ENCODE data around the gene CHRNA5.
A peak's percentile ranks its signal among the peaks of the same experiment; 100 is the strongest.
"Not testable (repeated sequence)": the region's sequence is repeated elsewhere in the genome, so short reads cannot be mapped to it uniquely, and the experiment has no call there.

Gene CHRNA5

DNA sequence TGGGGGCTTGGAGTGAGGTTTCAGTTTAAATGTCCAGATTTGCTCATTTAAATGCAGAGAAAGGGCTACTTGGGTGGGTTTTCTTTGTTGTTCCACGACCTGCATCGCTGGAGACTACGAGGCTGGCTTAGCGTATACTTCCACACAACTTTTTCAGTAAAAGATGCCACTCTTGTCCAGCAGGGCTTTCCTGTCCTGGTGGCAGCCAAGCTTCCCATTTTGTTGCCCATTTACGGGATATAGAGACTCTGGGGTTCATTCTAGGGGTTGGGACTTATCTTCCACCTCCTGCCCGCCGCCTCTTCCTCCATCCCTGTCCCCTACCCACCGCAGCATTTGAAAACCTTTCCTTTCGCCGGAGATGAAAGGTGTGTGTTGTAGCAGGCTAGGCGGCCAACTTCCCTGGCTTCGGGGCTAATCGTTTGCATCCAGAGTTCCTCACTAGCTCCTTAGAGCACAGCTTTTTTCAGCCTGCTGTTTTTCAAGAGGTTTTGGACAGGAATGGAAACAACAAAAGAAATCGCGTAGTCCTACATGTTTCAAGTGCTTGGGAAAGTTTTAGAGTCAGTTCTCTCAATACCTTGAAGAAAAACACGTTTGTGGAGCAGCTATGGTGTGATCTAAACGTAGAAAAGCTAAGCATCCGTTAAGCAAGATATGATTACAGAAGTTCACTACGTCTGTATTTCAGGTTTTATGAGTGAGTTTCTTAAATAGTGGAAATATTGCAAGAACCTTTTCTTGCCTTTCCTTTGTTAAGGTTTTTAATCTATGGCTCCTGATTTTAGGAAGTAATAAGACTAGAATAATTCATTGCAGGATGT is 843 bp downstream of the CHRNA5 start:
- peak; percentile 20 for DNase-seq

GRCh38 chr15:78567531-78567930 is 2.2 kb downstream of the CHRNA5 start:
- DNase-seq: no peak

DNA sequence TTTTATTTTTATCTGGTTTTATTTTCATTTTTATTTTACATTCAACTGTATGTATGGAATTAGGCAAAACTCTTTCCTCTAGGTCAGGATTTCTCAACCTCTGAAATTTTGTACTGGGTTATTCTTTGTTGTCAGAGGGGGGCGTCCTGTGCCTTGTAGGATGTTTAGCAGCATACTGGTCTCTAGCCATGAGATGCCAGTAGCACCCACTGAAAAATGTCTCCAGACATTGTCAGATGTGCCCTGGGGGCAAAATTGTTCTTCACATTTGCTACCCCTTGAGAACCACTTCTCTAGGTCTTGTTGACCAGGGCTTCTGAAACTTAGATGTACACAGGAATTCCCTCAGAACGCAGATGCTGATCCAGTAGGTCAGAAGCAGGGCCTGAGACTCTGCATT is 5.4 kb downstream of the CHRNA5 start:
- DNase-seq: no peak

DNA sequence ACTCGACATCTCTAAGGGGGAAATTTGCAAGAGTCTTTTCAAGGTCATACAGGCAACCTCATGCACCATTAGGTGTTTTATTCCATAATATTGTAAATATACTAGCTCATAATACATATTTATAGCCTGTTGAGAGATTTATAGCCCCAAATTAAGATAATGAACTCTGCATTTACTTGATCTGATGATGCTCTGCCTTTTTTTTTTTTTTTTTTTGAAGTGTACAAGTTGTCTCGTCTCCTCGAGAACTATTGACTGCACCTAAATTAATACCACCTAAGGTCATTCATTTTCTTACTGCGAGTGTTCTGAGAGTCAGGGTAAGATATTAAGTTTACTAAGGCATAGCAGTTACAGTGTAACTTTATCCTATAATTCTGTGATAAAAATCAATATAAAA is 6.1 kb downstream of the CHRNA5 start:
- DNase-seq: no peak

DNA sequence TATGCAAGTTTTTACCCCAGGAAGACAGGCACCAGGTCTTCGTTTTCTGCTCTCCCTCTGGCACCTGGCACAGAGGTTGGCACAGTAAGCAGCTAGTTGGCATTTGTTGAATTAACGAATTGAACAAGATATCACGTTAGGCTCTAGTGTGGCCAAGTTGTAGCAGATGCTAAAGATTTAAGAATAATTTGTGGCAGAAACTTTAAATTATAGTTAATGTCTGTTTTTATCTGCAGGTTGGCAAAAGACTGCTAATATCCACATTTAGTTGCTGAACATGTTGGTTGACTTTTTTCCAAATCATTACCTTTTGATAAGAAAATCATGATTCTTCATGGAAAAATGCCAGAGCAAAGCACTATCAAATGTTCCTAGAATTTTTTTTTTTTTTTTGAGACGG is 8.1 kb downstream of the CHRNA5 start:
- no peak for DNase-seq

- no peak for DNase-seq
These were observed 9.6 kb downstream of the CHRNA5 start for GRCh38 chr15:78574944-78575343.

- no peak for DNase-seq
These were observed 32.3 kb downstream of the CHRNA5 start for GRCh38 chr15:78597583-78597982.

DNA sequence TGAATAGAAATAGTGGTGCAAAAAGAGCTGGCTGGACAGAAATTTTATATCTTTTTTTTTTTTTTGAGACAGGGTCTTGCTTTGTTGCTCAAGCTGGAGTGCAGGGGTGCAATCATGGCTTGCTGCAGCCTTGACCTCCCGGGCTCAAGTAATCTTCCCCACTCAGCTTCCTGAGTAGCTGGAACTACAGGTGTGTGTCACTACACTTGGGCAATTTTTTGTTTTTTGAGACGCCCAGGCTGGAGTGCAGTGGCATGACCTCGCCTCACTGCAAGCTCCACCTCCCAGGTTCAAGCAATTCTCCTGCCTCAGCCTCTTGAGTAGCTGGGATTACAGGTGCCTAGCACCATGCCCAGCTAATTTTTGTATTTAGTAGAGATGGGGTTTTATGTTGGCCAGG is 33.0 kb downstream of the CHRNA5 start:
- DNase-seq: no peak

- DNase-seq: no peak
These were observed 33.9 kb downstream of the CHRNA5 start for GRCh38 chr15:78599189-78599588.

- DNase-seq: no peak
These were observed 38.1 kb downstream of the CHRNA5 start for GRCh38 chr15:78603467-78603866.

- no peak for DNase-seq
These were observed 39.1 kb downstream of the CHRNA5 start for GRCh38 chr15:78604420-78604819.

- no peak for DNase-seq
These were observed 39.9 kb downstream of the CHRNA5 start for GRCh38 chr15:78605201-78605600.

GRCh38 chr15:78605680-78606079 is 40.4 kb downstream of the CHRNA5 start:
- no peak for DNase-seq

DNA sequence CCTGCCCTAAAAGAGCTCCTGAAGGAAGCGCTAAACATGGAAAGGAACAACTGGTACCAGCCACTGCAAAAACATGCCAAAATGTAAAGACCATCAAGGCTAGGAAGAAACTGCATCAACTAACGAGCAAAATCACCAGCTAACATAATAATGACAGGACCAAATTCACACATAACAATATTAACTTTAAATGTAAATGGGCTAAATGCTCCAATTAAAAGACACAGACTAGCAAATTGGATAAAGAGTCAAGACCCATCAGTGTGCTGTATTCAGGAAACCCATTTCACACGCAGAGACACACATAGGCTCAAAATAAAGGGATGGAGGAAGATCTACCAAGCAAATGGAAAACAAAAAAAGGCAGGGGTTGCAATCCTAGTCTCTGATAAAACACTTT is 44.2 kb downstream of the CHRNA5 start:
- not testable (repeated sequence) for DNase-seq

DNA sequence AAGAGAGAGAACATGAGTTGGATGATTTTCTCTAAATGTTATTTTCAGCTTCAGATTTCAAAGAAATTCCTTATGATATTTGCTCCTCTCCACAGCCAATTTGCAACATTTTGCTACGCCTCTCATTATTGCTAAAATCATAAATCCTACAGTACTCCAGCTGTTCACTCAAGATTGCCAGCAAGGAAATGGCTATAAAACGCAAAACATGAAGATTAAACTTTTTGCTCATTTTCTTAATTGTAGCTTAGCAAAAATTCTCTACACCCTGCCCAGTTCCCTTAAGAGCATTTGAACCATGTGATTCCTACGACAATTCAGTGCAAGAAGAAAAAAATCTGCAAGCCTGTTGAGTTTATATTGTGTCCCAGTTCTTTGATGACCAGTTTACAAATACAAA is 48.7 kb downstream of the CHRNA5 start:
- no peak for DNase-seq

- DNase-seq: no peak
These were observed 49.9 kb downstream of the CHRNA5 start for GRCh38 chr15:78615151-78615589.

GRCh38 chr15:78616506-78616905 is 51.2 kb downstream of the CHRNA5 start:
- DNase-seq: no peak

GRCh38 chr15:78617076-78617475 is 51.8 kb downstream of the CHRNA5 start:
- DNase-seq: no peak

- no peak for DNase-seq
These were observed 52.2 kb downstream of the CHRNA5 start for GRCh38 chr15:78617516-78617915.

DNA sequence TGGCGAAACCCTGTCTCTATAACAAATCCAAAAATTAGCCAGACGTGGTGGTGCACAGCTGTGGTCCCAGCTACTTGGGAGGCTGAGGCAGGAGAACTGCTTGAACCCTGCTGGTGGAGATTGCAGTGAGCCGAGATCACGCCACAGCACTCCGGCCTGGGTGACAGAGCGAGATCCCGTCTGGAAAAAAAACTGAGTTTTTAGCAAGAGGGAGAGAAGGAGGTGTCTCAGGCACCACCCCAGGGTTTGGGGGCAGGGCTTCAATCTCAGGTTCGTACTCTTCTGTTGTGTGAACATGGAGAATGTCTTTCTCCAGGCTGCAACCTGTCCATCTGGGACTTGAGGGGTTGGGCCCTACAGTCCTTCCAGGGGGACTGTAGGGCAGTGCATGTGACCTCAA is 52.7 kb downstream of the CHRNA5 start:
- no peak for DNase-seq

- peak; percentile 69 for DNase-seq
These were observed 53.2 kb downstream of the CHRNA5 start for GRCh38 chr15:78618490-78618934.

GRCh38 chr15:78619022-78619950 is 54.0 kb downstream of the CHRNA5 start:
- DNase-seq: no peak

DNA sequence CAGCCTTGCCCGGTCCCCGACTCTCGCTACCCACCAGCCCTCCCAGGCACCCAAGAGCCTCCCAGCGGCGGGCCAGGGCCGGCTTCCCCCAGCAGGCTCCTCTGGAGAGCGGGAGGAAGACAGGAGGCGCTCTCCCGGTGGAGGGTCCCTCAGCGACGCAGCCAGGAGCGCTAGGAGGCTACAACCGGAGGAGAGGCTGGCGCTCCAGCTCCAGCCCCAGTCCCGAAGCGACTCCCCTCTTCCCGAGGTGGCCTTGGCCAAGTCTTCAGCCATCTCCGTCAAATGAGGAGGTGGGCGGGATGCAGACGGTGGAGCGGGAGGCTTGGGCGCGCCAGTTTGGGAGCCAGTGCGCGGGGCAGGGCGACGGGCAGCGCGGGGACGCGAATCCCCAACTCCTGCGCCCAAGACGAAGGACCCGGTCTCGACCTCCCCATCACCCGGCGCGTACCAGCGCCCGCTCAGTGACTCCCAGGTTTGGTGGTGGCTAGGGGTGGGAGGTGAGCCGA is 54.8 kb downstream of the CHRNA5 start:
- DNase-seq: no peak

Data from NCI-H1092 treated with DMSO at 0.1 percent for 48 hours (cell line).